GM20000 (cell line): Measurements from ENCODE around the gene TCERG1L.

Experiments used
- DNase-seq: peaks from one replicate; pipeline ENCODE4 v3.0.0; 2012; ENCODE audit warnings: low spot score
- TF ChIP-seq, protein P1 (sequence below): IDR thresholded peaks from 2 replicates; pipeline ENCODE4 v1.5.1; 2012; ENCODE audit warnings: mild to moderate bottlenecking, control low read depth; ENCODE audit errors: extremely low read depth, missing control alignments

Gene TCERG1L

DNA sequence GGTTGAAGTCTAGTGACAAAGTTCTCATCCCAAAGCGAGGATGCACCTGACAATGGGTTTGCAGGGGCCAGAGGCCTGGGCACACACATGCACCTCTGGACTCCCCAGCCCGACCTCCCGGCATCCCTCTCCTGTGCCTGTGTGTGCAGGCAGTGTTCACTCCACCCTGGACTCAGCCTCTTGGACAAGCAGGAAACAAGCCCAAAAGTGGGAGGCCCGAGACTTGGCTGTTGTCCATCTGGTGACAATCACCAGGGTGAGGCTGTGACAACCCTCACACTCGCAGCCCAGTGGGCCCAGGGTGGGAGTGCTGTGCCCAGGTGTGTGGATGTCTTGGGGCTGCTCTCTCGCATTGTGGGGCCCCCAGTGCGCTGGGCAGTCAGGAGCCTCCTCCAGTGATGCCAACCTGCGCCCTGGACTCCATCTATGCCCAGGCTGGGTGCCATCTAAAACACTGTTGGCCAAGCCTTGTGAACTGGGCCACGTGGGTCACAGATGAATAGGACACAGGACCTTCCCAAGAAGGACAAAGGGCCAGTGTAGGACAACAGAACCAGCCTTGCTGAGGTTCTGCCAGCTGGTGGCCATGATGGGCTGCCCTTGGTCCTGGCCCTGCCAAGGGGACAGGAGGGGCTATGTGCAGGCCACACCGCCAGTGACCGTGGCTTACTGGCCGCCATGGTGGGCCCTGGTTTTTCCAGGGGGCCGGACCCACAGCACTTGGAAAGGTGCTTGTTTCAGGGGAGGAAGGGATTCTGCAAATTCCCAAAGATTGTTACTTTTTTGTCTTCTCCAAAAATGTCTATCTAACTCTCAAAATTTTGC, 144.3 kb downstream of the TCERG1L start:
- TF ChIP-seq, protein P1, sequence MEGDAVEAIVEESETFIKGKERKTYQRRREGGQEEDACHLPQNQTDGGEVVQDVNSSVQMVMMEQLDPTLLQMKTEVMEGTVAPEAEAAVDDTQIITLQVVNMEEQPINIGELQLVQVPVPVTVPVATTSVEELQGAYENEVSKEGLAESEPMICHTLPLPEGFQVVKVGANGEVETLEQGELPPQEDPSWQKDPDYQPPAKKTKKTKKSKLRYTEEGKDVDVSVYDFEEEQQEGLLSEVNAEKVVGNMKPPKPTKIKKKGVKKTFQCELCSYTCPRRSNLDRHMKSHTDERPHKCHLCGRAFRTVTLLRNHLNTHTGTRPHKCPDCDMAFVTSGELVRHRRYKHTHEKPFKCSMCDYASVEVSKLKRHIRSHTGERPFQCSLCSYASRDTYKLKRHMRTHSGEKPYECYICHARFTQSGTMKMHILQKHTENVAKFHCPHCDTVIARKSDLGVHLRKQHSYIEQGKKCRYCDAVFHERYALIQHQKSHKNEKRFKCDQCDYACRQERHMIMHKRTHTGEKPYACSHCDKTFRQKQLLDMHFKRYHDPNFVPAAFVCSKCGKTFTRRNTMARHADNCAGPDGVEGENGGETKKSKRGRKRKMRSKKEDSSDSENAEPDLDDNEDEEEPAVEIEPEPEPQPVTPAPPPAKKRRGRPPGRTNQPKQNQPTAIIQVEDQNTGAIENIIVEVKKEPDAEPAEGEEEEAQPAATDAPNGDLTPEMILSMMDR: no peak
- no peak for DNase-seq

DNA sequence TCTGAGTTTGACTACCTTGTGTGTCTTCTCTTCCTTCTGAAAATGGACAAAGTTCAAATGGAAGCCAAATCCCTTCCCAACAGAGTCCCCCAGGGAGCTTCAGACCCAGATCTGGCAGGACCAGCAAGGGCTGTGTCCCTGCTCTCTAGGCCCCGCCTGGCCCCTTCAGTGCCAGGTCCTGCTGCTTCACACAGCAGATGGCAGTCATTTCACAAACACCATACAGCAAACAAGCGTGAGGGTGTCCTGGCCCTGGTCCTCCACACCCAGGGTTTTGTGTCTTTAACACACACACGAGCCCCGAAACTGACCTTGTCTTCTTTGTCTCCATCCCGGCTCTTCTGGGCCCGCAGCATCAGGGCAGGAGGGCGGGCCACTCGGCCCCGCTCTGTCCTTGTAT, 145.0 kb downstream of the TCERG1L start:
- no peak for DNase-seq
- TF ChIP-seq, protein P1: no peak

DNA sequence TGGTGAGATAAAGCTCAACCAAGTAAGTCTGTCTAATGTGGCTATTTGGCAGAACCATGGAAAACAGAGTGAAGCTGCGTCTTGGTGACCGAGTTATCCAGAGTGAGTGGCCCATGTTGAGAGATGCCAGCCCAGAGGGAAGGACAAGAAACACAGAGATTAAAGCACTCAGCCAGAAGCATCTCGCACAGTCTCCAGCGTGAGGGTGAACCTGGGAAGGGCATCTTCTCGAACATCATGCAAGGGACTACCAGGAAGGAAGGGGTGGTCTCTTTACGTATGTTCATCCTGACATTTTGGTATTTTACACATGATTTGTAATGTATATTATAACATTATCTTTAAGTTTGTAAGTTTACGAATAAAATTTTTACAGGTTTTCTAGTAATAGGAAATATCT, 146.4 kb downstream of the TCERG1L start:
- TF ChIP-seq, protein P1: no peak

DNA sequence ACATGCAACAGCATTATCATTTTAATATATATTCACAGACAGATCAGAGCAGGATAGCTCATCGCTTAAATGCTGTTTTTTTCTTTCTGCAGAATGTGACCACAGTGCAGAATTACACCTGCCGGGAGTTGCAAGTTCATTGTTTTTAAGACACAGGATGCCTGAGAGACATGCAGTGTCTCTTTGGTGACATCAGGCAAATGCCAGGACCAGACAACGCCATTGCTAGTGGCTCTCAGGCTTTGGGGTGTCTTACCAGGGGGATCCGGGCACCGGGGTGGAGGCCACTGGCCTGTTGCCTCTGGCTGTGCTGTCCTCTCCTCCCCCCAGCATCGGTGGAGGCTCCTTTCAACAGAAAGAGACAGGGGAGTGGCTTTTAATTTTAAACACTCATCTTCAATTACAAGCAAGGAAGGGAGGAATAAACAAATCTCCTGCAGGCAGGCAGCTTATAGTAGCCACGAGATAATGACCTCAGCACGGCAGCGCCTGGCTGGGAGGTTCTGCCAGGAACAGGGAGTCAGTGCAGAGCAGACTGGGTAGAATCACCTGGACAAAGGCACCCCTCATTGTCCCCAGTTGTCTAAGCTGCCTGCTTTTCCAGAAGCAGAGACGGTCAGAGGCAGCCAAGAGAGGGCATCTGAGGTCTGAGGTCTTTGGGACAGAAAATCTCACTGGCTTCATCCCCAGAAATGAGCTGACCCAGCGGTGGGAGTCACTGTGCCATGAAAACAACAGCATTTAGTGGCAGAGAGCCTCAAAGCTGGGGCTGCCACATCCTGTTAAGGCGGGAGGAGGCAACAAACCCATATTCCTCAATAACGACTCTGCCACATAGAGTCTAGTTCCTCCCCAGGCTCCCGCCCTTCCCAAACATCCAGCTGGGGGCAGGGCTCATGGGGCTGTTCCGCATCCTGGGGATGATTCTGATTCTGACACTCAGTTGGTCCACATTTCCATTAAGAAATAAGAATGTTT, 148.4 kb downstream of the TCERG1L start:
- TF ChIP-seq, protein P1: no peak
- DNase-seq: no peak

More for the DNA sequence above, 146.4 kb downstream of the TCERG1L start:
- DNase-seq: no peak

DNA sequence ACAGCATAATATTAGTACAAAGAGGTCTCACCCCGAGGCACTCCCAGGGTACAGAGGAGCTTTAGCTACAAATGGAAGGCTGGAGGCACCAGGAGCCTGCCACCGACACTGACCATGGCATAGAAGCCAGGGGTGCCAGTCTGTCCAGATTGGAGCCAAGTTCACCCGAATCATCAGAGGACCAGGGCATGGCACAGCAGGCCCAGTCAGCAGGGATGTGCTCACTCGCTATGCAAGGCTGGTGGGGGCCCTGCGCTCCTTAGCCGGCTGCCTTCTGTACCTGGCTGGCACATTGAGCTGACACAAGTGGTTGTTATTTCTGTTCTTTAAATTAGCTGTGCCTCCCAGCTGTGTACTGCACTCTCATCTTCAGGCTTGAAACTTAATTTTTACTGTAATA, 149.3 kb downstream of the TCERG1L start:
- no peak for DNase-seq
- TF ChIP-seq, protein P1: no peak

DNA sequence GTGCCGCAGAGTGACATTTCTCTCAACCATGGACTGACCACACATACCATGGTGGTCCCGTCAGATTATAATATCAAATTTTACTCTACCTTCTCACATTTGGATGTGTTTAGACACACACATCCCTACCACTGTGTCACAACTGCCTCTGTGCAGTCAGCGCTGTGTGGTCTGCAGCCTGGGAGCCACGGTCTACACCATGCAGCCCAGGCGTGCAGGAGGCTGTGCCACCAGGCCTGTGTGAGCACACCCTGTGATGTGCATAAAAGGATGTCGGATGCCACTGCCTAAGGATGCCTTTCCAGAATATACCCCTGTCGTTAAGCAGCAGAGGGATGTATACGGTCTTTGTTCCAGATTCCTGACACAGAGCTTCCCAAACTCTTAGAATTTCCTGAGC, 150.4 kb downstream of the TCERG1L start:
- TF ChIP-seq, protein P1: no peak
- no peak for DNase-seq
